Nephron (organoid): ENCODE results near the gene CPN2.

Experiments
- H3K27ac Mint-ChIP-seq, 3 experiments: 2 replicates each; pipeline ENCODE4 v1.8.0; 2020; ENCODE audit warnings: mixed read lengths in 3 of 3, mild to moderate bottlenecking in 2 of 3, moderate library complexity in 1 of 3
- H3K27me3 Mint-ChIP-seq: 2 replicates; pipeline ENCODE4 v1.8.0; 2021; ENCODE audit warnings: low read depth, mild to moderate bottlenecking, moderate library complexity, mixed read lengths
- H3K36me3 Mint-ChIP-seq: 2 replicates; pipeline ENCODE4 v1.8.0; 2020; ENCODE audit warnings: low read depth, mixed read lengths
- H3K4me1 Mint-ChIP-seq: 2 replicates; pipeline ENCODE4 v1.8.0; 2020; ENCODE audit warnings: mixed read lengths
- H3K4me3 Mint-ChIP-seq, 3 experiments: 2 replicates each; pipeline ENCODE4 v1.8.0; 2020; ENCODE audit warnings: mild to moderate bottlenecking in 3 of 3, mixed read lengths in 3 of 3, moderate library complexity in 2 of 3
- H3K9me3 Mint-ChIP-seq: 2 replicates; pipeline ENCODE4 v1.8.0; 2020; ENCODE audit warnings: mixed read lengths
- CTCF ChIP-seq, 3 experiments: fragments of 200-600 bp; sonication (generic); IDR thresholded peaks; one replicate each; pipeline ENCODE4 v1.5.0; 2021; ENCODE audit warnings: antibody characterized with exemption in 3 of 3; ENCODE audit not compliant: unreplicated experiment in 3 of 3

The CPN2 gene

DNA sequence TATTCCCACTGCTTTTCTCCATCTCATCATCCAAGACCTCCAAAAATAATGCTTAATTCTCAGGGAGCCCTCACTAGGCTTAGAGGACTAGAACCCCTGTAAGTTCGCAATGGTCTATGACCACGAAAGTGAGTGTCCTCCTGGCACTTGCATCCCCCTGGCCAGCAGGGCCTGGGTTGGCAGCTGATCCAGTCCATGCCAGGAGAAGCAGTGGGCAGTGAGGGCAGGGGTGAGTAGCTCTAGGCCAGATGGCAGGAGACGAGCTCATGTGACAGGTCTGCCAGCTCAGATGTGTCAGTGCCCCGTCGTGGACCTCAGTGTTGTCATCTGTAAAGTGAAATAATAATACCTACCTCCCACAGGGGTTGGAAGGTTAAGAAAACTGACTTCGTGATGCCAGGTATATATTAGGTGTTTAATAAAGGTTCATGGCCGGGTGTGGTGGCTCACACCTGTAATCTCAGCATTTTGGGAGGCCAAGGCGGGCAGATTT is 36.8 kb upstream of the CPN2 start:
- Mint-ChIP-seq H3K4me1 (no peaks in the 10 kb centered on the region), H3K9me3 (peaks cover 22% of the 10 kb centered on the region), H3K36me3 (no peaks in the 10 kb centered on the region), H3K4me3 (no peak overlapping the region), H3K27me3 (peaks cover 22% of the 10 kb centered on the region), H3K27ac (no peak overlapping the region)
- TF ChIP-seq CTCF (IDR thresholded peaks at IDR 0.05; ENCODE audit: unreplicated experiment in 3 of 3): no peak

DNA sequence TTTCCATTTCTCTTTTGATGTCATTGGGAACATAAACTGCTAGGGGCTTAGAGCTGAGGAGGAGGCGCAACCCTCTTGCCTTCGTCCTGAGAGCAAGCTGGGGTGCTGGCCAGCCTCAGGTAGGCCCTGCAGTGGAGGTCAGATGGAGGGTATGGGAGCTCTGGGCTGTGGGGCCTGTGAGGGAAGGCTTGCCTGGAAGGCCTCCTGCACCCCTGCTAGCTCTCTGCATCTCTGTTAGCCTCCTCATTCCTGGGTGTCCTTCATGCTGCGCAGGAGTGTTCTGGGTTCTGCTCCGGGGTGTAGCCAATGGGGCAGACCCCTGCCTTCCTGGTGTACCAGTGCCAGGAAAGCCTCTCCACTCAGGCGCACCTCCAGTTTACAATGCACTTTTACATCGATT is 36.1 kb upstream of the CPN2 start:
- Mint-ChIP-seq H3K4me3 (no peak overlapping the region), H3K9me3 (peaks cover 20% of the 10 kb centered on the region), H3K36me3 (no peaks in the 10 kb centered on the region), H3K27ac (no peak overlapping the region), H3K27me3 (peaks cover 18% of the 10 kb centered on the region), H3K4me1 (no peaks in the 10 kb centered on the region)
- TF ChIP-seq CTCF (IDR thresholded peaks at IDR 0.05; ENCODE audit: unreplicated experiment in 3 of 3): no peak

- no peaks in the 10 kb centered on the region for H3K36me3 Mint-ChIP-seq
- no peak overlapping the region for H3K27ac Mint-ChIP-seq
- no peak overlapping the region for H3K4me3 Mint-ChIP-seq
- peaks cover 18% of the 10 kb centered on the region for H3K27me3 Mint-ChIP-seq
- peaks cover 20% of the 10 kb centered on the region for H3K9me3 Mint-ChIP-seq
- no peak for TF ChIP-seq CTCF (IDR thresholded peaks at IDR 0.05; ENCODE audit: unreplicated experiment in 3 of 3)
- H3K4me1 Mint-ChIP-seq: no peaks in the 10 kb centered on the region
Measured at GRCh38 chr3:194386648-194387047, 35.5 kb upstream of the CPN2 start.

GRCh38 chr3:194386066-194386465 is 34.9 kb upstream of the CPN2 start:
- Mint-ChIP-seq H3K27ac (no peak overlapping the region), H3K9me3 (peaks cover 17% of the 10 kb centered on the region), H3K4me1 (no peaks in the 10 kb centered on the region), H3K27me3 (peaks cover 18% of the 10 kb centered on the region), H3K4me3 (no peak overlapping the region), H3K36me3 (no peaks in the 10 kb centered on the region)
- TF ChIP-seq CTCF (IDR thresholded peaks at IDR 0.05; ENCODE audit: unreplicated experiment in 3 of 3): no peak

DNA sequence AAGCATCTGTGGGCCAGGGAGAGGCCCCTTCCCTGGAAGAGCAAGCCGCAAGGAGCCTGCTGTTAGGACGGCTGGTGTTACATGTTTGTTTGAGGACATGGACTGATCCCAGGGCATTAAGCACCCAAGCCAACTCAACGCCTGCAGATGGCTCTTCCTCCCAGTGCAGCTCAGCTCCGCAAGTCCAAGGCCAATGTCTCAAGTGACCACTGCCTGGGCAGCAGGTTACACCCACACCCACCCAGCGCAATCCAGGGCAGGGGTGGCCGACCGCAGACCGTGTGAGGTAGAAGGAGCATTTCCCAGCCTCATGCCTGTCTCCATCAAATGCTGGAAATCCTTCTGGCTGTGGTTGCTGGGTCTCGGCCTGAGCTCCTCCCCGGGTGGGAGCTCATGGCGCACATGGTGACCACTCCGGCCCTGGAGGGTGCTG is 33.5 kb upstream of the CPN2 start:
- H3K27me3 Mint-ChIP-seq: peaks cover 23% of the 10 kb centered on the region
- H3K4me1 Mint-ChIP-seq: no peaks in the 10 kb centered on the region
- H3K36me3 Mint-ChIP-seq: no peaks in the 10 kb centered on the region
- H3K9me3 Mint-ChIP-seq: peaks cover 3% of the 10 kb centered on the region
- H3K4me3 Mint-ChIP-seq: no peak overlapping the region
- TF ChIP-seq CTCF (IDR thresholded peaks at IDR 0.05; ENCODE audit: unreplicated experiment in 3 of 3): no peak
- H3K27ac Mint-ChIP-seq: no peak overlapping the region

GRCh38 chr3:194384156-194384555 is 33.0 kb upstream of the CPN2 start:
- TF ChIP-seq CTCF (IDR thresholded peaks at IDR 0.05; ENCODE audit: unreplicated experiment in 3 of 3): no peak
- Mint-ChIP-seq H3K27ac (no peak overlapping the region), H3K27me3 (peaks cover 20% of the 10 kb centered on the region), H3K36me3 (no peaks in the 10 kb centered on the region), H3K9me3 (no peaks in the 10 kb centered on the region), H3K4me3 (no peak overlapping the region), H3K4me1 (no peaks in the 10 kb centered on the region)
